H1 (cell line): ENCODE measurements around the gene FGD6.
"Not testable (repeated sequence)": the region's sequence is repeated elsewhere in the genome, so short reads cannot be mapped to it uniquely, and the experiment has no call there.

Experiments
- CTCF ChIP-seq, 3 experiments: IDR thresholded peaks; 1 replicate in 2 of 3; 2 replicates in 1 of 3; pipeline versions ENCODE4 v1.5.1 to v1.6.1; 2011; ENCODE audit warnings: low read length in 3 of 3, mild to moderate bottlenecking in 3 of 3, inconsistent platforms in 2 of 3, low read depth in 1 of 3, moderate library complexity in 1 of 3; ENCODE audit not compliant: insufficient read depth in 1 of 3; ENCODE audit errors: control extremely low read depth in 1 of 3
- SIN3A ChIP-seq, 2 experiments: IDR thresholded peaks in 1 of 2; conservative IDR thresholded peaks in 1 of 2; 2 replicates each; pipeline ENCODE4 v1.6.1; 2011 to 2012; ENCODE audit warnings: low read length in 2 of 2, improper control_type of control experiment in 1 of 2, low read depth in 1 of 2, mild to moderate bottlenecking in 1 of 2

DNA sequence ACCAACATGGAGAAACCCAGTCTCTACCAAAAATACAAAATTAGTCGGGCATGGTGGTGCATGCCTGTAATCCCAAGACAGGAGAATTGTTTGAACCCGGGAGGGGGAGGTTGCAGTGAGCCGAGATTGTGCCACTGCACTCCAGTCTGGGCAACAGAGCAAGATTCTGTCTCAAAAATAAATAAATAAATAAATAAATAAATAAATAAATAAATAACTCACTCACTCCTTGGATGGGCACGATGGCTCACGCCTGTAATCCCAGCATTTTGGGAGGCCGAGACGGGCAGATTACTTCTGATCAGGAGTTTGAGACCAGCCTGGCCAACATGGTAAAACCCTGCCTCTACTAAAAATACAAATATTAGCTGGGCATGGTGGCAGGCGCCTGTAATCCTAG is 79.2 kb downstream of the FGD6 start:
- TF ChIP-seq SIN3A (conservative IDR thresholded peaks at IDR 0.05 in 1 of 2, IDR thresholded peaks at IDR 0.05 in 1 of 2; ENCODE audit: low read depth in 1 of 2, low read length in 2 of 2); CTCF (IDR thresholded peaks at IDR 0.05; ENCODE audit: control extremely low read depth in 1 of 3, insufficient read depth in 1 of 3, low read depth in 1 of 3, low read length in 3 of 3): not testable (repeated sequence)
